HG03175 (cell line): Measurements from ENCODE around the gene TAF6.

Source experiments
- ATAC-seq: cut with Tn5 transposase; IDR thresholded peaks from one replicate; pipeline ENCODE4 v1.9.1; 2021; ENCODE audit warnings: mild to moderate bottlenecking, moderate library complexity; ENCODE audit not compliant: unreplicated experiment

The TAF6 gene

DNA sequence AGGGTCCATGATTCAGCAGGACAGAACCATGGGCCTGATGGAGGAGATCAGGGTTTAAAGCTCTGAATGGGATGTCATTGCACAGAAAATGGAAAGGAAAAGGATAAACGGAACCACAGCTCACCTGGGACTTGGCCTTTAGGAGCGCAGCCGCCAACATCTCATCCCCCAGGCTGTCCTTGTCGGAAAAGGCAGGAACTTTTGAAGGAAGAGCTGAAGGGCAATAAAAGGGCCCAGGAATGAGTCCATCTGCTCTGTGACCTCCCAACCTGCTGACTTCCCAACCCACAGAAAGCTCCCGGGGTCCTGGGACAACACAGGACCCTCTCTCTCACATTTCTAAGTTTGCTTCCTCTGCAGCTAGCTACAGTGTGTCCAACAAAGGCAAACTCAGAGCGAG lies 43.7 kb downstream of the TAF6 start:
- ATAC-seq = no peak

DNA sequence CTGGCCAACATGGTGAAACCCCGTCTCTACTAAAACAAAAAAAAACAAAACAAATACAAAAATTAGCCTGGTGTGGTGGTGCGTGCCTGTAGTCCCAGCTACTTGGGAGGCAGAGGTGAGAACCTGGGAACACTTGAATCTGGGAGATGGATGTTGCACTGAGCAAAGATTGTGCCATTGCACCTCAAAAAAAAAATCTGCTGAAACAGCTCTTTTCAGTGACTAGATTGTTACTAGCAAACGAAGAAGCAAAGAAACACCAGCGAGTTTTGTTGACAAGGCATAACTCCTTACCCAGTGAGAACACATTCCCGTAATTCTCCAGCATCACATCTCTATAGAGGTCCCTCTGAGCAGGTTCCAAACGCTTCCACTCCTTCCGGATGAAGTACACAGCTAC lies 44.3 kb downstream of the TAF6 start:
- no peak for ATAC-seq

DNA sequence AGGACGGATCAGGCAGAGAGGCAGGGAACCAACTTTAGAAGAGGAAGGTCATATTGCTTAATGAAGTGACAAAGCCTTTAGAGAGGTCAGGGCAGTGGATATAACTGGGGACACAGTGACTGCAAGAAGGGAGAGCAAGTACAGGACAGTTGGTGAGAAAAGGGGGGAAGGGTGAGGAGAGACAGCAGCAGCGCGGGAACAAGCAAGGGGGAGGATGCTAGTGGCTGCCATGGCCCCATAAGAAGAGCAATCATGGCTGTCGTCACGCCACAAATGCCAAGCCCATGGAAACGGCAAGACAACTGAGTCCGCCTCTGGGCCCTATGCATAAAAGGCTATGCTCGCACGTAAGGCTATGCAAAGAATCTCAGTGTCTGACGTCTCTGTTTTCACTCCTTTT lies 46.7 kb downstream of the TAF6 start:
- no peak for ATAC-seq

DNA sequence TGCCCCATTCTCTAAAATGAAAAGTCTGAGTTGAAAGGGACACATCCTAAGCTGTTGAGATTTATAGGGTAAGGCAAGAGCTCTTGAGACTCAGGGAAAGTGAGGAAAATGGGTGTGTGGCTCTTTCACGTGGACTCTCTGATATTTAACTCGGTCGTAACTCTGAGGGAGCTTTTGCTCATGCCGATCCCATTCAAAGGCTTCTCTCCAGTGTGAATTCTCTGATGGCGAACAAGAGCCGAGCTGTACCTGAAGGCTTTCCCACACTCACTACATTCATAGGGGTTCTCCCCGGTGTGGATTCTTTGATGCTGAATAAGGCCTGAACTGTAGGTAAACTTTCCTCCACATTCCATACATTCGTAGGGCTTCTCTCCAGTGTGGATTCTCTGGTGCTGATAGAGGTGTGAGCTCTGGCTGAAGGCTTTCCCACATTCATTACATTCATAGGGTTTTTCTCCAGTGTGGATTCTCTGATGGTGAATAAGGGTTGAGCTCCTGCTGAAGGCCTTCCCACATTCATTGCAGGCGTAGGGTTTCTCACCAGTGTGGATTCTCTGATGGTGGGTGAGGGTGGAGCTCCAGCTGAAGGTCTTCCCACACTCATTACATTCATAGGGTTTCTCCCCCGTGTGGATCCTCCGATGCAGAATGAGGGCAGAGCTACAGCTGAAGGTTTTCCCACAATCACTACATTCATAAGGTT lies 48.0 kb downstream of the TAF6 start:
- ATAC-seq = no peak

DNA sequence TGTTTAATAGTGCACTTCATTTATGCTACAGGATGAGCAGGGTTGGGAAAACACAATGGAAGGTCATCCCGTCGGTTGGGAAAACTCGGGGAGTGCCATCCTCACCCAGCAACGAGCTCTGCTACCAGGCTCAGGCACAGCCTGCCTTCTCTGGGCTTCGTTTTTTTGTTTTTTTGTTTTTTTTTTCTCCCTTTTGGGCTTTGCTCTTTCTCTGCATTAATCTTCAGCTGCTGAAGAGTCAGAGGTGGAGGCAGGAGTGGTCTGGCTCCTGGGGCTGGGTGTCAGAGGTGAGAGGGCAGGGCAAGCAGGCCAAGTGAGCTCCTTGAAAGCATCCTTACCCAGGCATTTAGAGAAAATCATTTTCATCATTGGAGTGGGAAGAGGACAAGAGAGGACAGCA lies 49.2 kb downstream of the TAF6 start:
- no peak for ATAC-seq

DNA sequence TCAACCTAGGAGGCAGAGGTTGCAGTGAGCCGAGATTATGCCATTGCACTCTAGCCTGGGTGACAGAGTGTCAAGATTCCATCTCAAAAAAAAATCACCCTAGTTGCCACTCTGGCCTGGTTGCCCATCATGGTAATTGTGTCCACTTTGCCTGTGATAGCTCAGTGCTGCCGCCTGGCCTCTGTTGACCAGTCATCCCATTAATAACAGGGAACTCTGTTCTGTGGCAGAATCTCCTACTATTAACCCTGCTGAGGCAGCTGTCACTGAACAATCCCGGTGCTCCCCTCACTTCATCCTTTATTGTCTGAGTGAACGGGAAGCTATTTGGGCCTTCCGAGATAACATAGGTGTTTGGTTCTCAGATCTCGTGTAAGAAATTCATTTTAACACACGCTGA lies 52.2 kb downstream of the TAF6 start:
- no peak for ATAC-seq

DNA sequence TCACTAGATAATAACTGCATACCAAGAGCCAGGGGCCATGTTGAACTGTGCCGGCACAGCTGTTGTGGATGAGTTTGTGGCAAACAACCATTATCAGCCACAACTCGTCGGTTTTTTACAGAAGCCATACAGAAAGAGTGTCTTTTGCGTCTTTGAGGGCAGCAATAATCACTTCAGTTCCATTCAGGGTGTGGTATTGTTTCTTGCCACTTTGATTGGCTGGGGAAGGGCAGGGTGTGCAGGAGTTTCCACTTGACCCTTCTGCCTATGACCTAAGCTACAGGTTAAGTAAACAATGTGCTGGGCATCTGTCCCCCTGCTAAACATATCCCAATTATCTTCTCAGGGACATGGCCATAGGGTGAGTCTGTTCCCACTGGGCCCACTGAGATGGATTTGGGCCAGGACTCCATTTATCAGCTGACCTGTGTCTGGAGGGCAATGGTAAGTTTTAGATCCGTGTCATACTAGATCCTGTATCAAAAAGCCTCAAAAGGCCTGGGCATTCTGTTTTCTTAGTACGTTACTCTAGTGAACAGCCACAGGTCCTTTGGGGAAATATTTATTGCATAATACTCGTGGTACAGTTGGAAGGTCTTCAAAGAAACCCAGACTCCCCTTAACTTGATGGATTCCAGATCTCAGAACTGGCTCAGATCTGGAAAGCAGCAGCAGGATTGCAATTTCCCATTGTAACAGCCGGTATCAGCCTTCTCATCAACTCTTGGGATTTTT lies 53.5 kb downstream of the TAF6 start:
- no peak for ATAC-seq

GRCh38 chr7:100064162-100064561 lies 55.0 kb downstream of the TAF6 start:
- ATAC-seq = no peak

GRCh38 chr7:100063376-100063775 lies 55.8 kb downstream of the TAF6 start:
- ATAC-seq = no peak

DNA sequence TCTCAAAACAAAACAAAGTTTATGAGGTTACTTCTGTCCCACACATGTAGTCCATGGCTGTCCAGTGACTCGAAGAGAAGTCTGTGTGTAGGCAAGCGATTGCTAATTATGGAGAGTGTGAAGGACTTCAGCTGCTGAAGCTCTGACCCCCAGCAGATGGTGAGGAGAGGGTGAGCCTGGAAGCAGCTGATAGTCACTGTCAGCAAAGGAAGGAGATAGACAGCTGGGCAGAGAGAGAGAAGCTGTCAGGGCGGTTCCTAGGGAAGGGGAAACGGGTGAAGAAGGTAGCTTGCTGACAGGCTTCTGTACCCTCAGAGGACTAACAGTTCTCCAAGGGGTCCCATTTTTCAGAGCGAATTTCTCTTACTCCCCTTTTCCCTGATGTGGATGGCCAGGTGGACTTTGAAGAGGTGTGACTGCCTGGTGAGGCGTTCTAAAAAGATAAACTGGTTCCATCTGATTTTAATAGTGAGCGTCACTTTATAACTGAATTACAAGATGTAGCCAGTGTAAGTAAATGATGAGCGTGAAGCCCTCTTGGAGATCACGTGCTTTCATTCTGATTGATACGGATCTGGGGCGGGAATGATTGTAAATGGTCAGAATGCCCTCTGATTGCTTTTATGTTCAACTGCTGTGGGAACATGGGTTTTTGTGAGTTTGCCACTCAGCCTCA lies 57.5 kb downstream of the TAF6 start:
- no peak for ATAC-seq

GRCh38 chr7:100059251-100059739 lies 59.9 kb downstream of the TAF6 start:
- ATAC-seq = no peak
